Stimulated activated CD8-positive, alpha-beta memory T cell treated with anti-CD3 and anti-CD28 coated beads, Interleukin-4, amount 100 ng/mL, for 1 hour (primary cell): Measurements from ENCODE around the gene AWAT1.
"Not testable (repeated sequence)": the region's sequence is repeated elsewhere in the genome, so short reads cannot be mapped to it uniquely, and the experiment has no call there.

ENCODE experiments used
- DNase-seq, 2 donors: peaks; one replicate each; pipeline ENCODE4 v3.0.0-alpha.2; 2020; ENCODE audit warnings: low read depth in 2 of 2, low spot score in 1 of 2

Gene AWAT1

DNA sequence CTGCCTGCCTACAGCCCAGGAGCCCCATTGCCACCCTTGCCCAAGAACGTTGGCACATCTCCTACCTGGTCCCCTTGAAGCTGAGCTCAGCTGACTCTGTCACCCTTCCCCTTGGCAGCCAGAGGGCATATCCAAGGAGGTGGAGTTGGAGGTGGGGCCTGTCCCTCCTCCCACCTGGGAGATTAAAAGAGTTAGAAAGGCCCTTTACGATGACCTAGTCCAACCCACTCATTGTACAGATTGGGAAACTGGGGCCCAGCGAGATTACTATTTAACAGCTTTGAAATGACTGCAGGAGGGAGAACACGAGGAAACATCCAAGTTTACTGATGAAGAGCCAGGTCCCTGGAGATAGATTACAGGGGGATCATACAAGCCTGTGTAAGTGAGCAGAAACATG lies 25.6 kb downstream of the AWAT1 start, which contains the start of gene P2RY4:
Gene P2RY4 (minus strand): TSS at position 101 of the 400 bp plus-strand sequence. CDS start 580 bp downstream, outside the sequence.
- DNase-seq: no peak

DNA sequence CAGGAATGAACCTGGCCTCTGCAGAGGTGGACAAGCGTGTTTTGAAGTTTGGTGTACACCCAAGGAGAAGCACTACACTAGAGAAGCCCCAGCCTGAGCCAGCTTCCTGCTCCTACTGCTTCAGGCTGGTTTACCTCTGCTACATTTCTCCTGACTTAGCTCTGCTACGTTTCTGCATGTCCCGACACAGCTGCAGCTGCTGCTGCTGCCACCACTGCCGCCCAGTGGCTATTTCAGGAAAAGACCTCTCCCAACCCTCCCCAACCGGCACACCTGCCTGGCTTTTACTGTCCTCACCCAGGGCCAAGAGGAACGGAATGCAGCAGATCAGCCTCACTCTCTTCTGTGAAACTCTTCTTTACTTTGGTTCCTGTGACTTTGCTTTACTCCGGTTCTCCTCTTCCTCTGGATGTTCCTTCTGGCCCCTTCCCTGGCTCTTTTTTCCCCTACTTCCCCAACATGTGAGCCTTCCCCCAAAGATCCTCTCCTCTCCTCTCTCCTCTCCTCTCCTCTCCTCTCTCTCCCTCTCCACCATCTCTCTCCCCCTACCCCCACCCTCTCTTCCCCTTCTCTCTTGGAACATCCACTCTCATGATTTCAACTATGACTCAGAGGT lies 28.6 kb downstream of the AWAT1 start:
- no peak for DNase-seq

DNA sequence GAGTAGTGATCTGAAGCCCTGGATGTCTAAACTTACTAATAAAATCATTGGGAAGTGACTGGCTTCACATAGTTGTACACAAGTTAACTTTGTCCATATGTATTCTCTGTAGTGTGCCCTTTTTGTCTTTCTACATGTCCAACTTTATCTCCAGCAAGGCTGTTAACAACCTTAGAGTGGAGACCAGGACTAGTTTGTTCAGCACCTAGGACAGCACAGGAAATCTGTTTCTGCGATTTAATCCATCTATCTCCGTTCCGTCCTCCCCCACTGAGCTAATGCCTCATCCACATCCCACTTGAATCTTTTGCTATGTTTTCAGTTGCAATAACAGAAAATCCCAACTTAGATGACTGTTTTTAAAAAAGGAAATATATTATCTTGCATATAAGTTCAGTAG lies 30.3 kb downstream of the AWAT1 start:
- no peak for DNase-seq

DNA sequence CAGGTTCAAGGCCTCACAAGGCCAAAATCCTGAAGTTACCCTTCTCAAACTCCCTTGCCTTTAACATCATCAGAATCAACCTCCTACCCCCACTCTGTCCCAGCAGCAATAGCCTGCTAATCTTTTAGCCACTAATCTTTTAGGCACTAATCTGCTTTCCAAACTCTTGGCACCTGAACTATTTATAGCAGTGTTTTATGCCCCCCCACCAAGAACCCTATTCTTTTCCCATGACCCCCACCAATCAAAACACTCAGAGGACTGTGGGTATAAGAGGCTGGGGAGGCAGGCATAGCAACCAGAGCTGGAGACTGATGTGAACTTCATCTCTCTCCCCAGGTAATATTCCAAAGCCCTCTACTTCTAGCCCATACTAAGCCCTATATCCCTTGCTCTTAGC lies 33.6 kb downstream of the AWAT1 start, which contains the start of gene ARR3:
Gene ARR3 (plus strand): TSS at position 301 of the 400 bp plus-strand sequence. CDS start 1,052 bp downstream, outside the sequence.
- DNase-seq: no peak

DNA sequence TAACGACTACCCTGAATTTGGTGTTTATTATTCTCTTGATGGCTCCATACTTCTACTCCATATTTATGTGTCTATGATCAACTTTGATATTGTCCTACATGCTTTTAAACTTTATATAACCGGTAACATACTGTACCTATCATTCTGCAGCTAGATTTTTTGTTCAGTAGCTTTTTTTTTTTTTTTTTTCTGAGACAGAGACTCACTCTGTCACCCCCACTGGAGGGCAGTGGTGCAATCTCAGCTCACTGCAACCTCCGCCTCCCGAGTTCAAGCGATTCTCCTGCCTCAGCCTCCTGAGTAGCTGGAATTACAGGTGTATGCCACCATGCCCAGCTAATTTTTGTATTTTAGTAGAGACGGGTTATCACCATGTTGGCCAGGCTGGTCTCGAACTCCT lies 39.6 kb downstream of the AWAT1 start:
- not testable (repeated sequence) for DNase-seq

DNA sequence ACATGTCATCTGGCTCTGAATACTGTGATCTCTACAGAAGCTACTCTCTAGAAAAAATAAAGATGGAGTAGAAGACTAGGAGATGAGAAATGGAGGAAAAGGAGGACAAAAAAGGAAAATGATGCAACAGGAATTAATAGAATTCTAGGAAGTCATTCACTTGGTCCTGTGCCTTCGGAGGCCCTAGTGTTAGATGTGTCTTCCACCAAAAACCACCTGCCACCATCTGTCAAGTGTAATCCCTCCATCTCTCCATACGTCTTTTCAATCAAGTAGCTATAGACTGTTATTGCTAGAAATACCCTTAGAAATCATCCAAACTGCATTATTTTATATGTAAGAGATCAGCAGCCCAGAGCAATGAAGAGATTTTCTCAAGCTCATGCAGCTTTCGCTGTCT lies 44.6 kb downstream of the AWAT1 start:
- DNase-seq: no peak

DNA sequence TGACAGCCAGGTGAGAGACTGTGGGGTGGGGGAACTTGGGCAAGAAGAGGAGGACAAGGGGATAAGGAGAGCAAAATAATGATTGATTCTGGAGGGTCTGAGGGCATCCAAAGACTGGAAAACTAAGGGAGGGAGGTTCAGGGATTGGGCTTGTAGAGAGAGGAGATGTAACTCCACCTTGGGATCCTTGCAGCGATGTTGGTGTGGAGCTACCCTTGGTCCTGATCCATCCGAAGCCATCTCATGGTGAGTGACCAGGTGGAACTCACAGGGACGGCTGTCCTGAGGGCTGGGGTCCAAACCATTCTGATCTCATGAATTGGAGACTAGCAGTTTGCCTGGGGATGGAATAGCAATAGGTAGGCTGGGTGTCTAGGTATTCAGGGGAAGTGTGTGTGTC lies 46.1 kb downstream of the AWAT1 start:
- no peak for DNase-seq

DNA sequence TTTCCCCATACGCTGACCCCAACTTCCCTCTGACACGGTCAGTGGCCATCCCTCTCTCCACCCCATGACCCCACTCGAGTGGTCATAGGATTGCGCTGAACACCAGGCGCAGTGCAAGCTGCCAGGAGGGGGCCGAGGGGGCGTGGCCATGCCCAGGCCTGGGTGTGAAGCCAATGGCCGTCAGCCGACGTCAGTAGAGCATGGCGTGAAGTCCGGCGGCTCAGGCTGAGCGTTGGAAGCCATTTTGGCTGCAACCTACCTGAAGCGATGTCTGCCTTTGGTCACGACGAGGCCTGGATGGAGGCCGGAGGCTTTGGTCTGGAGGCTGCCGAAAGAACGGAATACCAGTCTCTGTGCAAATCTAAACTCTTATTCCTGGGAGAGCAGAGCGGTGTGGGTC lies 47.5 kb downstream of the AWAT1 start, which contains the start of gene RAB41:
Gene RAB41 (plus strand): TSS at position 222 of the 400 bp plus-strand sequence. CDS start 46 bp downstream, at position 268.
- no peak for DNase-seq

DNA sequence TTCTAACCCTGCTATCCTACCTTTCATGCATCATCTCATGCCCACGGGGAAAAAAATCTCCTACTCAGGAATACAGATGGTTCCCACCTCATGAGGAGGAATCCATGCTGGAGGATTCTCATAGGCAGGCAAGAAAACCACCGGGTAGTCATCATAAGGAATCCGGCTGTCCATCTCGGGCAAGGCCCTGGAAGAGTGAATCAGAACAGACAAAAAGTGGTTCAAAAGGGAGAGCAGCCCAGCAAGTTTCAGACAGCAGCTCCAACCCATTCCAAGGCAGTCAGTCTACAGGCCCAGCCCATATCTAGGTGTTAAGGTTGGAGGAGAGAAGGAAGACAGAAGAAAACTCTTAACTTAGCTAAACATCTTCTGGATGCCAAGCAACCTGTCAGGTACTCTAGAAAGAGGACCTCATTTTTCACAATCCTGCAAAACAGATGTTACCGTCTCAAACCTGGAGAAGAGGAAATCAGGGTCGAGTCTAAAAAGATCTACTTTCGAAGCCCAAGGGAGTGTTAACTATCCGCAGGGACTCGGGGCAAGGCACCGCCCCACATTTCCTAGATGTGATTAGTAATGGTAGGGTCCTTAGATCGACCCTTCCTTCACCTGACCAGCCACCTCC lies 54.8 kb downstream of the AWAT1 start:
- DNase-seq: no peak
